OCI-LY3 (cell line): ENCODE measurements around the gene ELFN1.

Experiments
- H2AFZ ChIP-seq: fragments of 200-600, 300-600 bp; shearing (Covaris generic); 2 replicates; pipeline ENCODE4 v1.6.0; 2014; ENCODE audit warnings: antibody characterized with exemption, low read depth, low read length
- H3K27ac ChIP-seq: fragments of 200-600, 300-600 bp; sonication (generic); 2 replicates; pipeline ENCODE4 v1.5.1; 2014; ENCODE audit warnings: mild to moderate bottlenecking, low read length, moderate library complexity, mixed read lengths
- H3K27me3 ChIP-seq: fragments of 200-600, 300-600 bp; sonication (generic); 2 replicates; pipeline ENCODE4 v1.6.1; 2014; ENCODE audit warnings: low read depth, low read length, mixed read lengths
- H3K36me3 ChIP-seq: fragments of 200-600, 300-600 bp; sonication (generic); replicated peaks from 2 replicates; pipeline ENCODE3; 2014; ENCODE audit warnings: low read depth, low read length, mixed read lengths
- H3K4me1 ChIP-seq: fragments of 300-600, 200-600 bp; sonication (generic); 2 replicates; pipeline ENCODE4 v1.6.1; 2014; ENCODE audit warnings: low read length, mixed read lengths
- H3K4me2 ChIP-seq: fragments of 200-600, 300-600 bp; sonication (generic); 2 replicates; pipeline ENCODE4 v1.6.1; 2014; ENCODE audit warnings: low read length, mixed read lengths
- H3K4me3 ChIP-seq: fragments of 300-600, 200-600 bp; sonication (generic); 2 replicates; pipeline ENCODE4 v1.5.1; 2014; ENCODE audit warnings: antibody characterized with exemption, mild to moderate bottlenecking, low read length, moderate library complexity
- H3K79me2 ChIP-seq: fragments of 300-600, 200-600 bp; shearing (Covaris generic); 2 replicates; pipeline ENCODE4 v1.6.1; 2014; ENCODE audit warnings: mild to moderate bottlenecking, low read length, mixed read lengths
- H3K9ac ChIP-seq: fragments of 300-600, 200-600 bp; shearing (Covaris generic); 2 replicates; pipeline ENCODE4 v1.6.0; 2014; ENCODE audit warnings: mild to moderate bottlenecking, low read length, moderate library complexity
- H3K9me3 ChIP-seq: fragments of 200-600, 300-600 bp; shearing (Covaris generic); 2 replicates; pipeline ENCODE4 v1.6.1; 2014; ENCODE audit warnings: low read length, mixed read lengths; ENCODE audit not compliant: insufficient read depth
- H4K20me1 ChIP-seq: fragments of 200-600, 300-600 bp; sonication (generic); 2 replicates; pipeline ENCODE4 v1.6.1; 2016; ENCODE audit warnings: low read length, mixed read lengths; ENCODE audit not compliant: insufficient read depth
- EZH2phosphoT487 ChIP-seq: fragments of 200-600 bp; shearing (Covaris generic); IDR thresholded peaks from 2 replicates; pipeline ENCODE4 v1.6.1; 2018; ENCODE audit warnings: antibody characterized with exemption, mixed run types, low read depth
- TF ChIP-seq, protein P1 (sequence below): fragments of 200-600, 300-600 bp; sonication (generic); IDR thresholded peaks from 2 replicates; pipeline ENCODE4 v1.5.1; 2014; ENCODE audit warnings: antibody characterized with exemption, low read length, low read depth

ELFN1 gene

DNA sequence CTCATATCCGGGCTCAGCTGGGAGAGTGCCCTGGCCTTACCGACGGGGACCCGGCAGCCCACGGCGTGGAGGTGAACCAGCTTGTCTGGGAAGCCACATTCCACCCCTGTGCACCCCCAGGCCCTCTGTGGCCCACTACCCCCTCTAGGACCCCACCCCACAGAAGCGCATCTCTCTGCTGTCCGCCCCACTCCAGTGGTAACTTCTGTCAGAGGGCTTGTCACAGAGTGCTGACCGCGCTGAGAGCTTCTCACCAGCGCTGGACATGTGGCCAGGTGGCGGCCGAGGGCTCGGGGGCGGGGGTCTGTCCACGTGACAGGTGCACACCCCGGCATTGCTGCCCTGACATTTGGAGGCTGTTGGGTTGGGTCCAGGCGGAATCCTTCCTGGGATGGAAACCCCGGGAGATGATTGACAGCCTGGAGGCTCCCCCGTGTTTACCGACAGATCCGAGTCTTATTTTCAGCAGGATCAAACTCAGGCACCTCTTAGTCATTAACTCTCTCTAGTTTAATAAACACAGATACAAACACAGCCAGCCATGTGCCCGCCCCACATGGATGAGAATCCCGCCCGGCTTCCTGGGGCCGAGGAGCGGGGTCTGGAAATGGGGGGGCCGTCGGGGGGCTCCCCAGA, 5.1 kb downstream of the ELFN1 start:
- no peak overlapping the region for H3K27ac ChIP-seq
- H4K20me1 ChIP-seq = no peaks in the 10 kb centered on the region
- no peak for TF ChIP-seq EZH2phosphoT487
- TF ChIP-seq, protein P1, sequence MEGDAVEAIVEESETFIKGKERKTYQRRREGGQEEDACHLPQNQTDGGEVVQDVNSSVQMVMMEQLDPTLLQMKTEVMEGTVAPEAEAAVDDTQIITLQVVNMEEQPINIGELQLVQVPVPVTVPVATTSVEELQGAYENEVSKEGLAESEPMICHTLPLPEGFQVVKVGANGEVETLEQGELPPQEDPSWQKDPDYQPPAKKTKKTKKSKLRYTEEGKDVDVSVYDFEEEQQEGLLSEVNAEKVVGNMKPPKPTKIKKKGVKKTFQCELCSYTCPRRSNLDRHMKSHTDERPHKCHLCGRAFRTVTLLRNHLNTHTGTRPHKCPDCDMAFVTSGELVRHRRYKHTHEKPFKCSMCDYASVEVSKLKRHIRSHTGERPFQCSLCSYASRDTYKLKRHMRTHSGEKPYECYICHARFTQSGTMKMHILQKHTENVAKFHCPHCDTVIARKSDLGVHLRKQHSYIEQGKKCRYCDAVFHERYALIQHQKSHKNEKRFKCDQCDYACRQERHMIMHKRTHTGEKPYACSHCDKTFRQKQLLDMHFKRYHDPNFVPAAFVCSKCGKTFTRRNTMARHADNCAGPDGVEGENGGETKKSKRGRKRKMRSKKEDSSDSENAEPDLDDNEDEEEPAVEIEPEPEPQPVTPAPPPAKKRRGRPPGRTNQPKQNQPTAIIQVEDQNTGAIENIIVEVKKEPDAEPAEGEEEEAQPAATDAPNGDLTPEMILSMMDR = no peak
- no peak overlapping the region for H2AFZ ChIP-seq
- no peak overlapping the region for H3K4me3 ChIP-seq
- no peak overlapping the region for H3K9ac ChIP-seq
- H3K4me2 ChIP-seq = no peak overlapping the region
- H3K36me3 ChIP-seq = no peaks in the 10 kb centered on the region
- no peaks in the 10 kb centered on the region for H3K4me1 ChIP-seq
- H3K79me2 ChIP-seq = no peaks in the 10 kb centered on the region
- H3K9me3 ChIP-seq = no peaks in the 10 kb centered on the region
- H3K27me3 ChIP-seq = no peaks in the 10 kb centered on the region

DNA sequence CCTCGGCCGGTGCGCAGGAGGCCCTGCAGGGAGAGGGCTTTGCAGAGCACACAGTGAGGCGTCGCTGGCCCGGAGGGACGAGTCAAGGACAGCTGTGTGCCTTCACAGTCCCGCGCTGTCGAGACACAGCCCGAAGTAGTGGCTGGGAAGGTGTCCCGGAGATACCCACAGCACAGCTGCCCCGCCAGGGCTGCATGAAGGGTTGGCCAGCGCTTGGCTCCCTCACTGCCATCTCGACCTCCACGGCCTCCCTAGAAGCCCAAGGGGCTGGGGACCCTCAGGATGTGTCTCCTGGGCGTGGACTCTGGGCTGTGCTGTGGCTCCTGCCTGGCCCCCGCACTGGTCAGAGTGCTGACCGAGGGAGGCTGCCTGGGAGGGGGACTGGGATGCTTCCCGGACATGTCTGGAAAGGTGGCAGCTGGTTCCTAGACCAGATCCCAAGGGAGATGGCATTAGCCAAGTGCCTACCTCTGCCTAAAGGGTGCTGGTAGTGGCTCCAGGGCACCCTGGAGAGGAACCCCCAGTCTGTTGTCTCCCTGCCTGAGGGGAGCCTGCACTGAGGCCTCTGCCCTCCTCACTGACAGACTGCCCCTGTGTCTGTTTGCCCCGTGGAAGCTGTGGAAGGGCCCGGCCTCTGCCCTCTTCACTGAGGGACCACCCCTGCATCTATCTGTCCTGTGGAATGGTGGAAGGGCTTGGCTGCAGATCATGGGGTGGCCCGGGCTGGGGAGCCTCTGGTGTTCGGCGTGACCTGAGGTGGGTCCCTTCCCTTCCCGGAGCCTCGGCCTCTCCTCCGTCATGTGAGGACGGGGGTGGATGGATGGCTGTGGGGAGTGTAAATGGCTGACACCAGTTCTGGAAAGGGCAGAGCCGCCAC, 5.8 kb downstream of the ELFN1 start:
- Histone ChIP-seq H2AFZ (no peak overlapping the region), H3K27ac (no peak overlapping the region), H4K20me1 (no peaks in the 10 kb centered on the region), H3K4me3 (no peak overlapping the region), H3K27me3 (no peaks in the 10 kb centered on the region), H3K9me3 (no peaks in the 10 kb centered on the region), H3K36me3 (no peaks in the 10 kb centered on the region), H3K79me2 (no peaks in the 10 kb centered on the region), H3K4me1 (no peaks in the 10 kb centered on the region), H3K4me2 (no peak overlapping the region), H3K9ac (no peak overlapping the region)
- no peak for TF ChIP-seq EZH2phosphoT487
- TF ChIP-seq, protein P1 = no peak

DNA sequence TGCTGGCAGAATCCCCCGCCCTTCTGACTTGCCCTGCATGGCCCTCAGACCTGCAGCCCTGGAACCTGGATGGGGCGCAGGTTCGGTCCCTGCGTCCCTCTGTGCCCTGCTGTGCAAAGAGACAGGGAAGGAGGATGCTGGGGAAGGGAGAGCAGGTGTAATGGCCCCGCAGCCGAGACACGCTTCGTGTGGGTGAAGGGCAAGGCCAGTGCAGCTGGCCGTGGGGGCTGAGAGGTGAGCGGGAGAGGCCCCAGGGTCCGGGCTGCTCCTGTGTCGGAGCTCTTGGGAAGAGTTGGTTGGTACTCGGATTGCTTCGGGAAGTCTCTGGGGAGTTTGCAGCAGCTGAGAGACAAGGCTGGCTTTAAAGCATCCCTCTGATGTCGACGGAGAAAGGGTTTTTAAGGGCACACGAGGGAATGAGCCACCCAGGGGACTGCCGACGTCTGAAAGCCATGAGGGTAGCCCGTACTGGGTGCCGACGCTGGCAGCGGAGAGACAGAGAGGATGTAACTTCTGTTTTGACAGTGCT, 6.5 kb downstream of the ELFN1 start:
- no peak for TF ChIP-seq EZH2phosphoT487
- TF ChIP-seq, protein P1 = no peak
- Histone ChIP-seq H3K27me3 (no peaks in the 10 kb centered on the region), H3K9ac (no peak overlapping the region), H3K4me2 (no peak overlapping the region), H3K27ac (no peak overlapping the region), H3K4me3 (no peak overlapping the region), H2AFZ (no peak overlapping the region), H4K20me1 (no peaks in the 10 kb centered on the region), H3K79me2 (no peaks in the 10 kb centered on the region), H3K36me3 (no peaks in the 10 kb centered on the region), H3K4me1 (no peaks in the 10 kb centered on the region), H3K9me3 (no peaks in the 10 kb centered on the region)
